RWPE2 (cell line): Measurements from ENCODE around the gene YJU2.
"Not testable (repeated sequence)": the region's sequence is repeated elsewhere in the genome, so short reads cannot be mapped to it uniquely, and the experiment has no call there.

ENCODE experiments used
- ATAC-seq: fragments of 200-7000 bp; cut with Tn5 transposase; 3 replicates; pipeline ENCODE4 v1.9.1; 2021; ENCODE audit warnings: low read depth
- DNase-seq: peaks from one replicate; pipeline ENCODE4 v3.0.0-alpha.2; 2020; ENCODE audit warnings: low spot score
- H3K27ac ChIP-seq: fragments of 450-650 bp; 2 replicates; pipeline ENCODE4 v1.5.1; 2017; ENCODE audit warnings: mild to moderate bottlenecking; ENCODE audit not compliant: poor library complexity, severe bottlenecking
- H3K27me3 ChIP-seq: fragments of 250-450 bp; sonication (Bioruptor Pico); 2 replicates; pipeline ENCODE4 v1.5.1; 2021; ENCODE audit warnings: mild to moderate bottlenecking, moderate library complexity; ENCODE audit not compliant: insufficient read depth, poor library complexity, severe bottlenecking
- H3K36me3 ChIP-seq: fragments of 250-450 bp; sonication (Bioruptor Pico); 2 replicates; pipeline ENCODE4 v1.5.1; 2020; ENCODE audit warnings: low read depth, mild to moderate bottlenecking, moderate library complexity
- H3K4me1 ChIP-seq: fragments of 250-450 bp; sonication (Bioruptor Pico); 2 replicates; pipeline ENCODE4 v1.5.1; 2021; ENCODE audit warnings: mild to moderate bottlenecking, moderate library complexity; ENCODE audit not compliant: insufficient read depth, poor library complexity, severe bottlenecking
- H3K4me3 ChIP-seq: fragments of 250-450 bp; sonication (Bioruptor Pico); 2 replicates; pipeline ENCODE4 v1.5.1; 2021; ENCODE audit warnings: mild to moderate bottlenecking, moderate library complexity; ENCODE audit not compliant: severe bottlenecking
- H3K9me3 ChIP-seq: fragments of 250-450 bp; sonication (Bioruptor Pico); 2 replicates; pipeline ENCODE4 v1.5.1; 2021; ENCODE audit warnings: mild to moderate bottlenecking, moderate library complexity; ENCODE audit not compliant: severe bottlenecking
- CTCF ChIP-seq: fragments of 450-650 bp; IDR thresholded peaks from one replicate; pipeline ENCODE4 v1.5.1; 2017; ENCODE audit warnings: mild to moderate bottlenecking, moderate library complexity; ENCODE audit not compliant: poor library complexity, severe bottlenecking

The YJU2 gene

GRCh38 chr19:4217429-4218264 lies 29.2 kb upstream of the YJU2 start:
- H3K4me3 ChIP-seq: no peak overlapping the region
- no peak overlapping the region for H3K27ac ChIP-seq
- no peak for DNase-seq
- no peak for TF ChIP-seq CTCF
- no peak for ATAC-seq
- H3K9me3 ChIP-seq: no peaks in the 10 kb centered on the region
- no peaks in the 10 kb centered on the region for H3K36me3 ChIP-seq
- H3K27me3 ChIP-seq: no peaks in the 10 kb centered on the region
- no peaks in the 10 kb centered on the region for H3K4me1 ChIP-seq

- H3K4me1 ChIP-seq, H3K27ac ChIP-seq, H3K9me3 ChIP-seq, H3K27me3 ChIP-seq, H3K36me3 ChIP-seq, DNase-seq, ATAC-seq, H3K4me3 ChIP-seq: not testable (repeated sequence)
Observed at GRCh38 chr19:4218523-4218922, 28.4 kb upstream of the YJU2 start.

GRCh38 chr19:4220188-4220587 lies 26.7 kb upstream of the YJU2 start:
- H3K4me3 ChIP-seq: no peak overlapping the region
- no peak for ATAC-seq
- no peak overlapping the region for H3K27ac ChIP-seq
- H3K4me1 ChIP-seq: no peaks in the 10 kb centered on the region
- TF ChIP-seq CTCF: no peak
- DNase-seq: no peak
- no peaks in the 10 kb centered on the region for H3K9me3 ChIP-seq
- H3K27me3 ChIP-seq: no peaks in the 10 kb centered on the region
- no peaks in the 10 kb centered on the region for H3K36me3 ChIP-seq

GRCh38 chr19:4224470-4224869 lies 22.4 kb upstream of the YJU2 start:
- DNase-seq: no peak
- H3K4me3 ChIP-seq: no peak overlapping the region
- no peaks in the 10 kb centered on the region for H3K27me3 ChIP-seq
- no peak overlapping the region for H3K27ac ChIP-seq
- no peaks in the 10 kb centered on the region for H3K36me3 ChIP-seq
- ATAC-seq: no peak
- no peaks in the 10 kb centered on the region for H3K4me1 ChIP-seq
- no peak for TF ChIP-seq CTCF
- H3K9me3 ChIP-seq: no peaks in the 10 kb centered on the region

- no peak for TF ChIP-seq CTCF
- Histone ChIP-seq H3K27ac (no peak overlapping the region), H3K9me3 (no peaks in the 10 kb centered on the region), H3K27me3 (no peaks in the 10 kb centered on the region), H3K4me1 (no peaks in the 10 kb centered on the region), H3K4me3 (no peak overlapping the region), H3K36me3 (no peaks in the 10 kb centered on the region)
- DNase-seq (no peak), ATAC-seq (no peak)
Observed at GRCh38 chr19:4225885-4226284, 21.0 kb upstream of the YJU2 start.
